A549 (cell line): ENCODE data around the gene GGT1. TPM values are rescaled to one million over a fixed set of nuclear protein-coding genes. Genes with fewer than 3 reads are reported as not detected.

ENCODE experiments used
- polyA plus RNA-seq, 4 experiments: library from polyadenylated mRNA; depleted of rRNA in 3 of 4; stranded (reverse); fragments of >200 nt; fragmentation: RNase III in 1 of 4; extraction: RNeasy Plus Mini Kit Qiagen cat#74134 plus additional on column Dnase treatment in 1 of 4; gene quantifications; 2 replicates in 3 of 4; 3 replicates in 1 of 4; pipeline ENCODE4 v1.2.3, GENCODE V29; 2011 to 2017

Gene GGT1
- polyA plus RNA-seq, 2 of the 4 experiments (the other 2 are of a cell fraction) = 50.1 to 118 TPM

Other genes with a start within 250 kb of the GGT1 start
- gene ADORA2A, start 175.6 kb upstream of the GGT1 start, polyA plus RNA-seq (2011; rRNA removed) = 0.48 and 0.99 TPM in 2 replicates
- 1.5 to 1.9 TPM (median 1.8 TPM) in 3 replicates for gene ADORA2A, start 175.6 kb upstream of the GGT1 start, polyA plus RNA-seq (2017; fragmentation: RNase III; extraction: RNeasy Plus Mini Kit Qiagen cat#74134 plus additional on column Dnase treatment)
- gene UPB1, start 107.9 kb upstream of the GGT1 start, polyA plus RNA-seq (2011; rRNA removed) = 0.05 TPM in 1 of 2 replicates, not detected in the other
- gene UPB1, start 107.9 kb upstream of the GGT1 start, polyA plus RNA-seq (2017; fragmentation: RNase III; extraction: RNeasy Plus Mini Kit Qiagen cat#74134 plus additional on column Dnase treatment) = 0.04 to 0.07 TPM (median 0.04 TPM) in 3 replicates
- 37.1 and 48.2 TPM in 2 replicates for gene GUCD1, start 48.1 kb upstream of the GGT1 start, polyA plus RNA-seq (2011; rRNA removed)
- 37.7 to 43.8 TPM (median 43.5 TPM) in 3 replicates for gene GUCD1, start 48.1 kb upstream of the GGT1 start, polyA plus RNA-seq (2017; fragmentation: RNase III; extraction: RNeasy Plus Mini Kit Qiagen cat#74134 plus additional on column Dnase treatment)
- 157 and 212 TPM in 2 replicates for gene SNRPD3, start 47.2 kb upstream of the GGT1 start, polyA plus RNA-seq (2011; rRNA removed)
- 334 to 372 TPM (median 344 TPM) in 3 replicates for gene SNRPD3, start 47.2 kb upstream of the GGT1 start, polyA plus RNA-seq (2017; fragmentation: RNase III; extraction: RNeasy Plus Mini Kit Qiagen cat#74134 plus additional on column Dnase treatment)
- 5.3 and 6.2 TPM in 2 replicates for gene LRRC75B, start 10.1 kb upstream of the GGT1 start, polyA plus RNA-seq (2011; rRNA removed)
- gene LRRC75B, start 10.1 kb upstream of the GGT1 start, polyA plus RNA-seq (2017; fragmentation: RNase III; extraction: RNeasy Plus Mini Kit Qiagen cat#74134 plus additional on column Dnase treatment) = 5.5 to 8.3 TPM (median 7.1 TPM) in 3 replicates
- gene PIWIL3, start 171.5 kb downstream of the GGT1 start, polyA plus RNA-seq (2011; rRNA removed) = not detected in 2 replicates
- not detected in 3 replicates for gene PIWIL3, start 171.5 kb downstream of the GGT1 start, polyA plus RNA-seq (2017; fragmentation: RNase III; extraction: RNeasy Plus Mini Kit Qiagen cat#74134 plus additional on column Dnase treatment)
- 1.3 and 1.4 TPM in 2 replicates for gene SGSM1, start 203.0 kb downstream of the GGT1 start, polyA plus RNA-seq (2011; rRNA removed)
- gene SGSM1, start 203.0 kb downstream of the GGT1 start, polyA plus RNA-seq (2017; fragmentation: RNase III; extraction: RNeasy Plus Mini Kit Qiagen cat#74134 plus additional on column Dnase treatment) = 0.17 to 0.50 TPM (median 0.47 TPM) in 3 replicates